Measurements from ENCODE around the gene CMTM4. TPM values are rescaled to one million over a fixed set of nuclear protein-coding genes. Genes with fewer than 3 reads are reported as not detected.
"Not testable (repeated sequence)": the region's sequence is repeated elsewhere in the genome, so short reads cannot be mapped to it uniquely, and the experiment has no call there.

CMTM4 gene
- total RNA-seq, 1 experiment from 2014 or later: 22.5 TPM

- in situ Hi-C loops (cut with HindIII; ENCODE audit: low sequenced_read_pairs): no loop called here
These were observed 14.9 kb downstream of the CMTM4 start for GRCh38 chr16:66681676-66682075.

DNA sequence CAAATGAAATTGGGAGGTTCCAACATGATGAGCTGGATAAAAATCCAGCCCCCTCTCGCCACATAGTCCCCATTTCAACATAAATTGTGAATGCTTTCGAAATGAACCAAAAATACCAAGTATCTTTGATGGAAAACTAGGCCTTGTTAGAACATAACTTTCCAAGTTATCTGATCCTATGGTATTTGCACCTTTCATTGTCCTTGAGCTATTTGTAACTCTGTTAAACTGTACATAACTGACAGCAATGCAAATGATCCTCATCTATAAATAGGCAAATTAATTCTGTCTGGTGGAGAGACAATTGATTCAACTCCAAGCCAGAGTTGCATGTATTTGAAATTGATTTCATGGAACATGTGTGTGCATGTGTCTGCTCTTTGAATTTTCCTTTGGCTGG is 18.2 kb downstream of the CMTM4 start:
- in situ Hi-C loops (cut with HindIII; ENCODE audit: low sequenced_read_pairs): no loop called here
- DNase-seq (ENCODE audit: low spot score): no peak

More at GRCh38 chr16:66681676-66682075, 14.9 kb downstream of the CMTM4 start:
- DNase-seq (ENCODE audit: low spot score): no peak

- in situ Hi-C loops (cut with HindIII; ENCODE audit: low sequenced_read_pairs): no loop called here
- DNase-seq (ENCODE audit: low spot score): no peak
These were observed 18.7 kb downstream of the CMTM4 start for GRCh38 chr16:66677836-66678235.

DNA sequence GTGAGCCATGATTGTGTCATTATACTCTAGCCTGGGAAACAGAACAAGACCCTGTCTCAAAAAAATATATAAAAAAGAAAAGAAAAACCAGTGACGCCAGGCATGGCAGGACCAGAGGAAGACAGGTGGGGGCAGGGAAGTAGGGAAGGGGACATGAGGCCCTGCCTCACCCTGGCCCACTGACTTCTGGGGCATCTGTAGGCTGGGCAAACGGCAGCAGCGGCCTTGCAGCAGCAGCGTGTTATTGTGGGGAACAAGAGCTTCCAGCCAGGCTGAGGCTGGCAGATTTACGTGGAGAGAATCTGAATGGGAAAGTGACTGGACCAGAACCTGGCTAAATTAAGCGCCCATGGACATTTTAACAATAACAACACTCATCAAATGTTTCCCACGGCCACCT is 19.4 kb downstream of the CMTM4 start:
- in situ Hi-C loops (cut with HindIII; ENCODE audit: low sequenced_read_pairs): no loop called here
- no peak for DNase-seq (ENCODE audit: low spot score)

DNA sequence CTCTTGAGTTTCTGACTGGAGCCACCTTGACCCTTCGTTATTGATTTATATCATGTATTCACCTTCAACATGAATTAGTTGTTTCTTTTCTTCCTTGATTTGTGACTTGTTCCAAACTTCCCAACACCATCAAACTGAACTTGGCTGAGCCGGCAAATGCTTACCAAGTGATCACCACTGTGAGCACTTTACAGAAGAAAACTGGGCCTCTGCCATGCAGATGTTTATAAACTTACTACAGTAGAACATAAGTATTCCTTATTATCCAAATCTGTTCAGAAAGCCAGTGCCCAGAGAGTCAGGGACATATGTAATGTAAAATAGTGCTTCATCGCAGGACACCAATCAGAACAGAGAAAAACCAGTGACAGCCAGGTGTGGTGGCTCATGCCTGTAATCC is 19.9 kb downstream of the CMTM4 start:
- no peak for DNase-seq (ENCODE audit: low spot score)
- in situ Hi-C loops (cut with HindIII; ENCODE audit: low sequenced_read_pairs): no loop called here

- no peak for DNase-seq (ENCODE audit: low spot score)
- in situ Hi-C loops (cut with HindIII; ENCODE audit: low sequenced_read_pairs): no loop called here
These were observed 22.9 kb downstream of the CMTM4 start for GRCh38 chr16:66673691-66674090.

DNA sequence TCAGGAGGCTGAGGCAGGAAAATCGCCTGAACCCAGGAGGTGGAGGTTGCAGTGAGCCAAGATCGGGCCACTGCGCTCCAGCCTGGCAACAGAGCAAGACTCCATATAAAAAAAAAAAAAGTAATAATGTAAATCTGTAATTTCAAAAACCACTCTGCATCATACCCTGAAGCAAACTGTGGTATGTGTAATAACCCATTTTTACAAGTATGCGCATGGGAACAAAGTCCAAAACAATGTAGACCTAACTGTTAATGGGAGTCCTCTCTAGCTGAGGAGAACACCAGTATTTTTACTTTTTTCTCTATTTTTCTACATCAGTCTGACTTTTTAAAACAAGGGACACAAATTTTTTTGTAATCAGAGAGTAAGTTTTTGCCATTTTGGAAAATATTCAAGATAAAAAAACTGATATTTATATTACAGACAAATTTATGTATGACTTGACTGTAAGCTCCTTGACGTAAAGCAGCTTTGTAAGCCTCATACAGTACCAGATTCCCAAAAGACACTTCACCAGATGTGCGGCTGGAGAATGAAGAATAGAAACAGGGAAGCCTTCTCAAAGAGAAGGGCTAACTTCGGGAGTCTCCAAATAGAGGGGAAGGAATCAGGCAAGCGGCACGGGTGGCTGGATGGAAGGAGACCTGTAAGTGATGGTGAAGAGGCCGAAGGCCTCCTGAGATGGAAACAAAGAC is 25.7 kb downstream of the CMTM4 start:
- in situ Hi-C loops (cut with HindIII; ENCODE audit: low sequenced_read_pairs): no loop called here

GRCh38 chr16:66668777-66669444 is 27.6 kb downstream of the CMTM4 start:
- DNase-seq (ENCODE audit: low spot score): no peak
- in situ Hi-C loops (cut with HindIII; ENCODE audit: low sequenced_read_pairs): no loop called here

More for the DNA sequence above, 25.7 kb downstream of the CMTM4 start:
- no peak for DNase-seq (ENCODE audit: low spot score)

DNA sequence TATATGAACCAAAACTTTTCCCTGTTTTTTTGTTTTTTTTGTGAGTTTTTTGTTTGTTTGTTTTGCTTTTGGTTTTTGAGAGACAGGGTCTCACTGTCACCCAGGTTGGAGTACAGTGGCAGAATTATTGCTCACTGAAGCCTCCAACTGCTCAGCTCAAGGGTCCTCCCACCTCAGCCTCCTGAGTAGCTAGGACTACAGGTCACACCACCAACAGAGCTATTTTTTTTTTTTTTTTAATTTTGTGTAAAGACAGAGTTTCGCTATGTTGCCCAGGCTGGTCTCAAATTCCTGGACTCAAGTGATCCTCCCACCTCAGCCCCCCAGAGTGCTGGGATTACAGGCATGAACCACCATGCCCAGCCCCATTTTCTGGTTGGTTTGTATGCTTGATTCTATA is 28.6 kb downstream of the CMTM4 start:
- DNase-seq (ENCODE audit: low spot score): no peak
- in situ Hi-C loops (cut with HindIII; ENCODE audit: low sequenced_read_pairs): no loop called here

DNA sequence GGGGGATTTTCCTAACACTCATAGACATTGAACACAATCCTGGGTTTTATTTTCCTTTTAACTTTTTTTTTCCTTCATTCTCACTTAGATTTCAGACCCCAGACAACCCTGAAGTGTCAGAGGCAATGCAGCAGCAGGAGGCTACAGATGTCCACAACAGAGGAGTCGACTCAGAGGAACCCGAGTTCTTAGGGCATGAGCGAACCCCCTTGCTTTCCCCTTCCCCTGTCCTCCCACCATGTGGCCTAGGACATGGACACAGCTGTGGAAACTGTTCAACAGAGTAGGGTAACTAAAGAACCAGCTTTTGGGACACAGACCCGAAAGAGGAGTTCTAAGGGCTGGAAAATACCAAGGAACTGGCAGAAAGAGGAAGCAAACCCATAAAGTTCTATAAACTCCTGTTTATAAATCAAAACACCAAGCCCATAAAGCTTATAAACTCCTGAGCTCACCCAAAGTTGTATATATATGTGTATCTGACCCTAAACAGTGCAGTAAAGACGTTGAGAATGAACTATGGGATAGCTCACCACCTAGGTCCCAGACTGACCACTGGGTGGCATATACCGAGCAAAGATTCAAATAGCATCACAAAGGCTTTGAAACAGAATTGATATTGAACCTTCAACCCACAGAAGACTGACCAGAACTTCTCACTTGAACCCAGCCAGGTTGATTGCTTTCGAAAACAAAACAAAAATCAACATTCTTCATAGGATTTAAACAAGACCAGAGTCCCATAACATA is 33.9 kb downstream of the CMTM4 start:
- in situ Hi-C loops (cut with HindIII; ENCODE audit: low sequenced_read_pairs): no loop called here

GRCh38 chr16:66661671-66662346 is 34.7 kb downstream of the CMTM4 start:
- in situ Hi-C loops (cut with HindIII; ENCODE audit: low sequenced_read_pairs): not testable (repeated sequence)
- DNase-seq (ENCODE audit: low spot score): peak; percentile 38

More for the DNA sequence above, 33.9 kb downstream of the CMTM4 start:
- DNase-seq (ENCODE audit: low spot score): peak; percentile 56

DNA sequence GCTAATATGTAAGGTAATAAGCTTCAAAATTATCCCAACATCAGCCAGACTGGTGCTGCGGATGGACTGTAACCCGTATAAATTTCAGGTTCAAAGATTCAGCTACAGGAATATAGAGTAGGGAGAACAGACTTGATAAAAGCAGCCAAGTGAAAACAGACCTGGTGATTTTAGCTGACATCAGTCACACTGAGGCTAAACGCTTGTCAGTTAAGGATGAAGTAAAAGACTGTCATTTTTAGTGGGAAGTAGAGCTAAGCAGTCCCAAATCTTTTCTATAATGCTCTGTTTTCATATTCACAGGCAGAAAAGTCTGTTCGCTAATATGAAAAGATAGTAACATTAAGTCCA is 35.4 kb downstream of the CMTM4 start:
- DNase-seq (ENCODE audit: low spot score): peak; percentile 54
- in situ Hi-C loops (cut with HindIII; ENCODE audit: low sequenced_read_pairs): no loop called here

- in situ Hi-C loops (cut with HindIII; ENCODE audit: low sequenced_read_pairs): no loop called here
- DNase-seq (ENCODE audit: low spot score): peak; percentile 91
These were observed 35.9 kb downstream of the CMTM4 start for GRCh38 chr16:66660422-66661209.

DNA sequence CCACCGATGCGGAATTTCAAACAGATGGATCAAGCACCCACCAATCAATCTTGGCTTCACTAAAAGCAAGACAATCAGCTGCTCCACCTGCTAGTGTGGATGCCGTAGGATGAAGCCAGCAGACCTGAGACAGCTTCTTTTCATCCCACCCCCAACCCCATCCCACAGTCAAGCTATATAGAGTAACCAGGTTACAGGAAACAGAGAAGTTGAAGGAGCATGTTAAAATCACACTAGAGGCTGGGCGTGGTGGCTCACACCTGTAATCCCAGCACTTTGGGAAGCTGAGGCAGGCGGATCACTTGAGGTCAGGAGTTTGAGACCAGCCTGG is 37.7 kb downstream of the CMTM4 start:
- in situ Hi-C loops (cut with HindIII; ENCODE audit: low sequenced_read_pairs): no loop called here
- DNase-seq (ENCODE audit: low spot score): no peak

- no peak for DNase-seq (ENCODE audit: low spot score)
- in situ Hi-C loops (cut with HindIII; ENCODE audit: low sequenced_read_pairs): no loop called here
These were observed 38.2 kb downstream of the CMTM4 start for GRCh38 chr16:66658143-66658859.

GRCh38 chr16:66656547-66656946 is 40.0 kb downstream of the CMTM4 start:
- no peak for DNase-seq (ENCODE audit: low spot score)
- in situ Hi-C loops (cut with HindIII; ENCODE audit: low sequenced_read_pairs): no loop called here

DNA sequence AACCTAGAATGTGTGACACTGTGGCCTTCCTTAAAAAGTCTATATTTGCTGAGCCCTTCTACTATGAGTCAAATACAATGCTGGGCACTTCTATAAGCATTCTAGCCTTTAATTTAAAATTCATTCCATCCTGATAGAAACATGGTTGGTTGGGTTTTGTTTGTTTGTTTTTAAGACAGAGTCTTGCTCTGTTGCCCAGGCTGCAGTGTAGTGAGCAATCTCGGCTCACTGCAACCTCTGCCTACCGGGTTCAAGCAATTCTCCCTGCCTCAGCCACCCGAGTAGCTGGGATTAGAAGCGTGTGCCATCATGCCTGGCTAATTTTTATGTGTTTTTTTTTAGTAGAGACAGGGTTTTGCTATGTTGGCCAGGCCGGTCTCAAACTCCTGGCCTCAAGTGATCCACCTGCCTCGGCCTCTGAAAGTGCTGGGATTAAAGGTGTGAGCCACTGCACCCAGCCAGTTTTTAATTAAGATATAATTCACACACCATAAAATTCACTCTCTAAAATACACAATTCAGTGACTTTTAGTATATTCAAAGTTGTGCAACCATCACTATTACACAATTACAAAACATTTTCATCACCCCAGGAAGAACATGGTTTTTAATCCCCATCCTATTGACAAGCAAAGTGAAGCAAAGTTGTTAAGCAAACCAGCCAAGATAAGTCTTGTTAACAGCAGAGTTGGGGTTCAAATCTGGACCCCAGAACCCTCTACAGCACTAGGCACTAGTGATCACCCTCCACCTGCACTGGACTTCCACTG is 42.8 kb downstream of the CMTM4 start:
- in situ Hi-C loops (cut with HindIII; ENCODE audit: low sequenced_read_pairs): no loop called here
- DNase-seq (ENCODE audit: low spot score): no peak
